Breast epithelium (tissue), 4 donors: ENCODE results near the gene SMCO4. TPM values are rescaled to one million over a fixed set of nuclear protein-coding genes. Genes with fewer than 3 reads are reported as not detected.

Source experiments
- DNase-seq, 2 donors: peaks; one replicate each; pipeline ENCODE4 v3.0.0-alpha.2; 2019; ENCODE audit warnings: low spot score in 2 of 2
- H3K27ac ChIP-seq, 2 donors: fragments of 200-600 bp; sonication (generic) in 1 of 2; one replicate each; pipeline ENCODE4 v1.5.1; 2016 to 2019; ENCODE audit warnings: mild to moderate bottlenecking in 1 of 2
- H3K27me3 ChIP-seq, 2 donors: fragments of 200-600 bp; sonication (generic) in 1 of 2; one replicate each; pipeline versions ENCODE4 v1.5.1 to v1.6.0; 2017 to 2019; ENCODE audit warnings: control low read depth in 1 of 2, mild to moderate bottlenecking in 1 of 2
- H3K36me3 ChIP-seq: fragments of 200-600 bp; one replicate; pipeline ENCODE4 v1.5.1; 2019
- H3K4me1 ChIP-seq, 2 donors: fragments of 200-600 bp; sonication (generic); one replicate each; pipeline ENCODE4 v1.5.1; 2016 to 2019; ENCODE audit warnings: control low read depth in 1 of 2
- H3K4me3 ChIP-seq, 3 donors: fragments of 200-600 bp; sonication (generic); 1 replicate in 2 of 3; 2 replicates in 1 of 3; pipeline ENCODE4 v1.5.1; 2016 to 2019; ENCODE audit warnings: mild to moderate bottlenecking in 3 of 3, moderate library complexity in 2 of 3
- H3K9me3 ChIP-seq, 2 donors: fragments of 200-600 bp; sonication (generic) in 1 of 2; one replicate each; pipeline ENCODE4 v1.5.1; 2016 to 2019; ENCODE audit warnings: control low read depth in 1 of 2
- POLR2A ChIP-seq: fragments of 450-650 bp; IDR thresholded peaks from one replicate; pipeline ENCODE4 v1.6.1; 2016; ENCODE audit warnings: antibody characterized with exemption, mild to moderate bottlenecking, moderate library complexity
- POLR2AphosphoS5 ChIP-seq, 3 donors: sonication (generic); formaldehyde crosslinking; IDR thresholded peaks; one replicate each; pipeline ENCODE4 v1.6.1; 2017; ENCODE audit warnings: antibody characterized with exemption in 3 of 3
- intact Hi-C: fragments of 100-400 bp; cut with DNase I; formaldehyde crosslinking; loops from one replicate; pipeline ENCODE4 v1.15.1; 2023; ENCODE audit warnings: low total_unique reads
- total RNA-seq, 3 donors: library from RNA; depleted of rRNA; stranded (reverse); fragments of >200 nt; gene quantifications; one replicate each; pipeline ENCODE4 v1.1.0, GENCODE V29; 2016
- TF ChIP-seq, protein P1 (sequence below), 3 donors: fragments of 450-650 bp; IDR thresholded peaks; one replicate each; pipeline ENCODE4 v1.5.1; 2016 to 2017; ENCODE audit warnings: antibody characterized with exemption in 3 of 3, mild to moderate bottlenecking in 3 of 3, moderate library complexity in 3 of 3

The SMCO4 gene
- total RNA-seq, 3 donors from 2014 or later = 13.4 to 64.4 (median 21.0) TPM

GRCh38 chr11:93520726-93521509 lies 22.3 kb downstream of the SMCO4 start:
- H3K9me3 ChIP-seq = no peaks in the 10 kb centered on the region
- TF ChIP-seq, protein P1, sequence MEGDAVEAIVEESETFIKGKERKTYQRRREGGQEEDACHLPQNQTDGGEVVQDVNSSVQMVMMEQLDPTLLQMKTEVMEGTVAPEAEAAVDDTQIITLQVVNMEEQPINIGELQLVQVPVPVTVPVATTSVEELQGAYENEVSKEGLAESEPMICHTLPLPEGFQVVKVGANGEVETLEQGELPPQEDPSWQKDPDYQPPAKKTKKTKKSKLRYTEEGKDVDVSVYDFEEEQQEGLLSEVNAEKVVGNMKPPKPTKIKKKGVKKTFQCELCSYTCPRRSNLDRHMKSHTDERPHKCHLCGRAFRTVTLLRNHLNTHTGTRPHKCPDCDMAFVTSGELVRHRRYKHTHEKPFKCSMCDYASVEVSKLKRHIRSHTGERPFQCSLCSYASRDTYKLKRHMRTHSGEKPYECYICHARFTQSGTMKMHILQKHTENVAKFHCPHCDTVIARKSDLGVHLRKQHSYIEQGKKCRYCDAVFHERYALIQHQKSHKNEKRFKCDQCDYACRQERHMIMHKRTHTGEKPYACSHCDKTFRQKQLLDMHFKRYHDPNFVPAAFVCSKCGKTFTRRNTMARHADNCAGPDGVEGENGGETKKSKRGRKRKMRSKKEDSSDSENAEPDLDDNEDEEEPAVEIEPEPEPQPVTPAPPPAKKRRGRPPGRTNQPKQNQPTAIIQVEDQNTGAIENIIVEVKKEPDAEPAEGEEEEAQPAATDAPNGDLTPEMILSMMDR (IDR thresholded peaks at IDR 0.05) = no peak
- TF ChIP-seq POLR2AphosphoS5 (IDR thresholded peaks at IDR 0.05) = no peak
- no peak for TF ChIP-seq POLR2A
- no peaks in the 10 kb centered on the region for H3K27me3 ChIP-seq
- H3K4me1 ChIP-seq = peaks cover 0 to 9% of the 10 kb centered on the region in 2 donors
- no peak overlapping the region for H3K4me3 ChIP-seq
- no peak overlapping the region for H3K27ac ChIP-seq
- no peaks in the 10 kb centered on the region for H3K36me3 ChIP-seq
- intact Hi-C loops = no loop called here
- DNase-seq = no peak

- no peak for DNase-seq
- H3K4me1 ChIP-seq = peaks cover 0 to 3% of the 10 kb centered on the region in 2 donors
- TF ChIP-seq POLR2A (no peak), POLR2AphosphoS5 (IDR thresholded peaks at IDR 0.05) (no peak)
- TF ChIP-seq, protein P1 (IDR thresholded peaks at IDR 0.05) = no peak
- no peak overlapping the region for H3K4me3 ChIP-seq
- intact Hi-C loops = no loop called here
- no peaks in the 10 kb centered on the region for H3K9me3 ChIP-seq
- H3K27me3 ChIP-seq = no peaks in the 10 kb centered on the region
- no peaks in the 10 kb centered on the region for H3K36me3 ChIP-seq
- H3K27ac ChIP-seq = no peak overlapping the region
Observed at GRCh38 chr11:93519179-93519578, 24.0 kb downstream of the SMCO4 start.

- DNase-seq = no peak
- Histone ChIP-seq H3K4me1 (peaks cover 0 to 3% of the 10 kb centered on the region in 2 donors), H3K9me3 (no peaks in the 10 kb centered on the region), H3K4me3 (no peak overlapping the region), H3K27me3 (no peaks in the 10 kb centered on the region), H3K36me3 (no peaks in the 10 kb centered on the region), H3K27ac (no peak overlapping the region)
- intact Hi-C loops = no loop called here
- no peak for TF ChIP-seq POLR2A
- TF ChIP-seq POLR2AphosphoS5 (IDR thresholded peaks at IDR 0.05) = no peak
- TF ChIP-seq, protein P1 (IDR thresholded peaks at IDR 0.05) = no peak
Observed at GRCh38 chr11:93518081-93518480, 25.1 kb downstream of the SMCO4 start.

DNA sequence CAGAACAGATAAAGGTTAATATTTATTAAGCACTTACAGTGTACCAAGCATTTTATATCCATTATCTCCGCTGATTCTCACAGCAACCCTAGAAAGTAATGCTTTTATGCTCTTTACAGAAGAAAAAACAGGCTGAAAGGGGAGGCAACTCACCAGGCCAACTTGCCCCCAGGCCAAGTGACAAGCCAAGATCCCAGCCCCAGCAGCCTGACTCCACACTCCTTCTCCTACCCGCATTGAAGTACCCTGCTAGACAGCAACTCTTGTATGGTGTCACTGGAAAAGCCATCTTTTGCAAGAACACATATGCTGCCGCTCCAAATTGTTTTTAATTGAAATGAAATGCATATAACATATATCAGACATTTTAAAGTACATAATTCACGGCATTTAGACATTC lies 25.6 kb downstream of the SMCO4 start:
- H3K36me3 ChIP-seq = no peaks in the 10 kb centered on the region
- no peak for TF ChIP-seq POLR2A
- TF ChIP-seq, protein P1 (IDR thresholded peaks at IDR 0.05) = no peak
- no peak for TF ChIP-seq POLR2AphosphoS5 (IDR thresholded peaks at IDR 0.05)
- no peak for DNase-seq
- H3K9me3 ChIP-seq = no peaks in the 10 kb centered on the region
- no peak overlapping the region for H3K4me3 ChIP-seq
- H3K4me1 ChIP-seq = peaks cover 0 to 3% of the 10 kb centered on the region in 2 donors
- no peaks in the 10 kb centered on the region for H3K27me3 ChIP-seq
- no peak overlapping the region for H3K27ac ChIP-seq
- intact Hi-C loops = no loop called here

- H3K36me3 ChIP-seq = no peaks in the 10 kb centered on the region
- H3K4me1 ChIP-seq = peaks cover 0 to 3% of the 10 kb centered on the region in 2 donors
- no peaks in the 10 kb centered on the region for H3K9me3 ChIP-seq
- intact Hi-C loops = no loop called here
- H3K4me3 ChIP-seq = no peak overlapping the region
- no peak overlapping the region for H3K27ac ChIP-seq
- DNase-seq = no peak
- no peaks in the 10 kb centered on the region for H3K27me3 ChIP-seq
- no peak for TF ChIP-seq POLR2A
- TF ChIP-seq, protein P1 (IDR thresholded peaks at IDR 0.05) = no peak
- TF ChIP-seq POLR2AphosphoS5 (IDR thresholded peaks at IDR 0.05) = no peak
Observed at GRCh38 chr11:93517041-93517440, 26.1 kb downstream of the SMCO4 start.
